Measurements from ENCODE around the gene NPPB.
A peak's percentile ranks its signal among the peaks of the same experiment; 100 is the strongest.

NPPB gene

DNA sequence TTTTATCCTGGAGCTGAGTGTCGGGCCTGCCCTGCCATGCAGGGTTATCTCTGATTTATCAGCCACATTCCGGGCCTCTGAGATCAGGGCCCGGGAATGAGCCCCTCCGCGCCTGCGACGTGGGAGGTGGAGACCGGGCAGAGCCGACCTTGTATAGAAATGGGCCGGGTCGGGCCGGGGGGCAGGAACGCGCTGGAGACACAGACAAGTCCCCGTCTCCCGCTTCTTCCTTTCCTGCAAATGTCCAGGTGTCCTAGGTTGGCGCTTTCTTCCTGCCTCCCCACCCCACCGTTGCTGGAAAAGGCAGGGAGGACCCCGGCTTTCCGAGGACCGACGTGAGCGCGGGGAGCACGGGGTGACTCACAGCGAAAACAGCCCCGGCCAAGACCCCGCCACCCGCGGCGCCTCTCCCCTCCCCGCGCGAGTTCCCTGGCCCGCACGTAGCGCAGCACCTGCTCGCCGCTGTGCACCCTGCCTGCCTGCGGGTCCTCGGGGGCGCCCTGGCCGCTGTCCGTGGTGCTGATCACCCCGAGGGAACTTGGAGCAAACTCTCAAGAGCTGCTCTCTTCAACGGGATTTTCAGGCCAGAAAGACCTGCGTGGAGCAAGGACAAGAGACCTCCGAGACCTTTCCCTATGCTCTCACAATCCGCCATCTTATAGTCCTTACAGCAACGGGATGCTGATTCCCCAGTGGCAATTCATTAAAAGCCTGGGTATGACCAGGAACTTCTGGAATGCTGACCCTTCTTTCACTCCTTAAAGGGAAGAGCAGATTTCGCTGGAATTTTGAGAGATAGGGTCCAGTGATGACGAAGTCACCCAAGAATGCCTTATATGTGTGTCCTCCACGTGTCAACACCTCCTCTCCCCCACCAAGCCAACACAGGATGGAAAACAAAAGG is 475 bp upstream of the NPPB start:
- DNase-seq (ENCODE audit: extremely low spot score, insufficient read length, low read depth) (peak; percentile 59), FAIRE-seq (peak; percentile 59)

DNA sequence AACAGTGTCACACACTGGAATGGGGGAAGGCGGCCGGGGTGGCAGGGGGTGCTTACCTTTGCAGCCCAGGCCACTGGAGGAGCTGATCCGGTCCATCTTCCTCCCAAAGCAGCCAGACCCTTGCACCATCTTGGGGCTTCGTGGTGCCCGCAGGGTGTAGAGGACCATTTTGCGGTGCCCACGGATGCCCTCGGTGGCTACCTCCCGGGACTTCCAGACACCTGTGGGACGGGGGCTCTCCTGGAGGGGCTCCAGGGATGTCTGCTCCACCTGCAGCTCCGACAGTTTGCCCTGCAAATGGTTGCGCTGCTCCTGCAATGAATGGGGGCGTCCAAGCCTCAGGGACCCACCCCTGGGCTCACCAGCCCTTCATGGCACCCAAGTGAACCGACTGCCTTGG is 587 bp downstream of the NPPB start:
- DNase-seq (ENCODE audit: extremely low spot score, insufficient read length, low read depth), result no peak
- FAIRE-seq, result no peak

DNA sequence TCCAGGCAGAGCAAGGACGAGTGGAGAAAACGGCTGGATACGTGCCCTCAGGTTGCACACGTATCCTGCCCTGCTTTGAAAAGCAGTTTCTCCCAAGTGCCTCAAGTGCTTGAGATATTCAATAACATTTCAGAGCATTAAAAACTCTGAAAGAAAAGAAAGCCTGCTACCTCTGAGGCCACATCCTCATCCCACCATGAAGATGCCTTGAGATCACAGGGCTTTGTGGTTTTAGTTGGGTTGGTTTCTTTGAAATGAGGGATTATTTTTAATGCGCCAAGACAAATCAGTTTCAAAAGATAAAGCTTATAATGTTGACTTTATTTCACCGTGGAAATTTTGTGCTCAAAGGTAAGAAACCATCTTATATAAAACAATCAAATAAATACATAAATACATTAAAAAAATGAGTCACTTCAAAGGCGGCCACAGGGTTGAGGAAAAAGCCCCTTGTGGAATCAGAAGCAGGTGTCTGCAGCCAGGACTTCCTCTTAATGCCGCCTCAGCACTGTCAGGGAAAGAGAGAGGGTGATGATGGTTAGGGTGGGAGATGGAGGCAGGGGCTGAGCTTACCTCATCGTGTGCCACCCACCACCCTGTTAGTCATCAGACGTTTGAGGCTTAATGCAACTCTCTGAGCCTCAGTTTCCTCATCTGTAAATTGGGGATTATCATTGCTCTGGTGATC is 1.4 kb downstream of the NPPB start:
- DNase-seq (ENCODE audit: extremely low spot score, insufficient read length, low read depth) (no peak), FAIRE-seq (no peak)

DNA sequence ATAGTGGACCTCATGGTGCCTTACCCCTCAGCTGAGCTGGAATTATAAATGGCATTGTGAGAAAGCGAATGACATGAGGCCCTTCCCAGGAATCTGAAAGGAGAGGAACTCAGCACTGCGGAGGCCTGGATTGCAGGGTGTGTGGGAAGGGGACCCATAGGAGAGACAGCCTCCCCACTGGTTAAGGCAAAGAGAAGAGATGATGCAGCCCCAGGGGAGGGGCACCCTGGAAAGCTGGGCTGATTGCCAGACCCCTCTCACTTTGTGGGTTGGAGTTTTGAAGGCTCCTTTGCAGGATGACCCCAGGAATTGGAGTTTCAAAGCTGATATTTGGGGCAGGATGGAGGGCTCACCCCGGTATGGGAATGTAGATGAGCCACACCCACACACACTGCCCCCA is 2.0 kb downstream of the NPPB start:
- DNase-seq (ENCODE audit: extremely low spot score, insufficient read length, low read depth) (no peak), FAIRE-seq (no peak)

DNA sequence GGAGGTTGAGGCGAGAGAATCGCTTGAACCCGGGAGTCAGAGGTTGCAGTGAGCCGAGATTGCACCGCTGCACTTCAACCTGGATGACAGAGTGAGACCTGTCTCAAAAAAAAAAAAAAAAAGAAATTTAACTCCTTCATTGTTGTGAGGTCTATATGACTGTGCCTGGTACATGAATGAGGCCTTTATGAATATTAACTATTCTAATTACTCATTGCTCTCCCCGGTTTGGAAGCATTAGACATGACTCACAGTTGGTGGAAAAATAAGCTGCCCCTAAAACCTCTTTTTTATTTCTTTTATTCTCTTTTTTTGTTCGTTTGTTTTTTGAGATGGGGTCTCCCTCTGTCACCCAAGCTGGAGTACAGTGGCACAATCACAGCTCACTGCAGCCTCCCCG is 3.3 kb downstream of the NPPB start:
- no peak for DNase-seq (ENCODE audit: extremely low spot score, insufficient read length, low read depth)

DNA sequence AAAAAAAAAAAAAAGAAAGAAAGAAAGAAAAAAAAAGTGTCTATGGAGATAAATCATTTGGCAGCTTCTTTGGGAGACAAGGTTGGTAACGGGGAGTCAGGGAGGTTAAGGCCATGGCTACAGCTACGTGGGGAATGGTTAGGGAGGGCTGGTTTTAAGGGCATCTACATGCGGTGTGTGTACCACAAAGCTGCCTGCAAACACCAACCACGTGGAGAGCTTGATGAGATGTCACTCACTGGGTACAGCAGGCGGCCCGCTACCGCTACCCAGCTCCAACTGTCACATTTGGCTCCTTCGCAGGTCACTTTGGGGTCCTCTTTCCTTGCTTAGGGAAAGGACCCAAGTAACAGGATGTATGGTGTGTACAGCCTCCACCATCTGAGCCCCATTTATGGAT is 4.2 kb downstream of the NPPB start:
- FAIRE-seq (no peak), DNase-seq (ENCODE audit: extremely low spot score, insufficient read length, low read depth) (no peak)

More for the DNA sequence above, 3.3 kb downstream of the NPPB start:
- no peak for FAIRE-seq

DNA sequence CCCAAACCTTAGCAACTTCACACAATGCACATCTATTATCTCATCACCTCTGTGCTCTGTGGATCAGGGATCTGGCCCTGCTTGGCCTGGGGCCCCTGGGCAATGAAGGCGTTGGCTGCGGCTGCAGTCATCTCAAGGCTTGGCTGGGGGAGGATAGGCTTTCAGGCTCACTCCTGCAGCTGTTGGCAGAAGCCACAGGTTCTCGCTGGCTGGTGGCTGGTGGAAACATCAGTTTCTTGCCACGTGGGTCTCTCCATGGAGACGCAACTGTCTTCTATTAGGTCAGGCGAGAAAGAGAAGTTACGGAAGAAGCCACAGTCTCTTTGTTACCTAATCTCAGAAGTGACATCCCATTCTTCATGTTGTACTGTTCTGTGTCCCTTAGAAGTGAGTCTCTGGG is 7.6 kb downstream of the NPPB start:
- FAIRE-seq (no peak), DNase-seq (ENCODE audit: extremely low spot score, insufficient read length, low read depth) (no peak)

DNA sequence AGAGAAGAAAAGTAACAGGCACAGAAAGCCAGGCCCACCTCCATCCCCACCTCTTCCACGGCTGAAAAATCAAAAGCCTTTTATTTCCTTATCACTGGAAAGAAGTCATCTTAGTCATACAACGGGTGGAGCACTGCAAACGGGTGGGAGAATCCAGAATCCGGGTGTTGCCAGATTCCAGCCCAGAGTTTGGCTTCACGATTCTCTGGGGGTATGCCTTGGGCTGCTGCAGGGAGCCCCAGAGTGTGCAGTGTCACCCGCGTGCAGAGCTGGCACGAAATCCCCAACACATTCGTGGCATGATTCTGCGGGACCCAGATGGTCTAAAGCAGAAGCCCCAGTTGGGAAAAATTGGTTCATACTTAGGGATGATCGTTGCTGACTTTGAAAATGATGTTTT is 8.6 kb downstream of the NPPB start:
- DNase-seq (ENCODE audit: extremely low spot score, insufficient read length, low read depth) (no peak), FAIRE-seq (no peak)

DNA sequence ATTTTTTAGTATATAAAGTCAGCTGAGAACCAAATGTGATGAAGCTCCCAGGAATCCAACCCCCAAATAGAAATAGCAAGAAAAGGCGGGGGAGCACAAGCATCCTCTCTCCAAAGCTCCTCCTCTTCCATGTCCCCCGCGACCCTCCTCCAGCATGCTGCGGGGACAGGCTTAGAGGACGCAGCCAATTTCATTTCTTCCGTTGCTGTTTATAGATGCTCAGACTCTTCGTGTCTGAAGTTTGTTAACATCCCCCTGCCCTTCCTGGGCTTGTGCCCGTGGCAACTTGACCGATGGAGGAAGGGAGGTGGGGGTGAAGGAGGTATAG is 10.4 kb downstream of the NPPB start:
- no peak for DNase-seq (ENCODE audit: extremely low spot score, insufficient read length, low read depth)
- FAIRE-seq, result no peak

DNA sequence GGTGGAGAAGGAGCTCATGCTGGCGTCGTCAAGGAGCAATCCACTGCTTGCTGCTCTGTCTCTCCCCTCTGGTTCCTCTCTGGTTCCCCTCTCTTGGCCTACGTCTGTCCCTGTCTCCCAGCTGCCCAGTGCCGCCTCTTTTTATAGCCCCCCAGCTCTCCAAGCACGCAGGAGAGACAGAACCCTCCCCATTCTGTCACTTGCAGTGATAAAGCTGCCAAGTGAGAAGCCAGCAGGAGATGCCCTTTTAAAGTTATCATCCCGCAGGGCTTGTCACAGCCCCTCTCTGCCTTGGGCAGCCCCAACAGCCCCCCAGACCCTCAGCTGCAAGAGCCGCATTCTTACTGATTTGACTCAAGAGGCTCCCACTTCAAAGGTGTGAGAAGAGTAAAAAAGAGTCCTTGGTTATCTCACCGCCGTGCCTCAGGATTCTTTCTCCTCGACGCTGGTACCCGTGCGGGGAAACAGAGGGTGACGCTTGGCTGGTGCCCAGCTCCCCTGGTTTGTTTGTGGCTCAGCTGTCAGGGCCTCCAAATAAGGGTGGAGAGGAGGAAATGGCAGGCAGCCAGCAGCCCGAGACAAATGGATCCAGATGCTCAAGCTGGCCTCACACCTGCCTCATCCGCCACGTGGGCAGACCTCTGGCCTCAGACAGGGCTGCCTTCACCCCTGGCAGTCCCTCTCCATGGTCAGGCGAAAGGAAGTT is 10.9 kb downstream of the NPPB start, which contains the start of gene NPPA:
Gene NPPA, minus strand, starts transcription at position 117 of the 706 bp plus-strand sequence. Its CDS starts 99 bp downstream, at position 18.
- no peak for FAIRE-seq
- DNase-seq (ENCODE audit: extremely low spot score, insufficient read length, low read depth), result no peak

DNA sequence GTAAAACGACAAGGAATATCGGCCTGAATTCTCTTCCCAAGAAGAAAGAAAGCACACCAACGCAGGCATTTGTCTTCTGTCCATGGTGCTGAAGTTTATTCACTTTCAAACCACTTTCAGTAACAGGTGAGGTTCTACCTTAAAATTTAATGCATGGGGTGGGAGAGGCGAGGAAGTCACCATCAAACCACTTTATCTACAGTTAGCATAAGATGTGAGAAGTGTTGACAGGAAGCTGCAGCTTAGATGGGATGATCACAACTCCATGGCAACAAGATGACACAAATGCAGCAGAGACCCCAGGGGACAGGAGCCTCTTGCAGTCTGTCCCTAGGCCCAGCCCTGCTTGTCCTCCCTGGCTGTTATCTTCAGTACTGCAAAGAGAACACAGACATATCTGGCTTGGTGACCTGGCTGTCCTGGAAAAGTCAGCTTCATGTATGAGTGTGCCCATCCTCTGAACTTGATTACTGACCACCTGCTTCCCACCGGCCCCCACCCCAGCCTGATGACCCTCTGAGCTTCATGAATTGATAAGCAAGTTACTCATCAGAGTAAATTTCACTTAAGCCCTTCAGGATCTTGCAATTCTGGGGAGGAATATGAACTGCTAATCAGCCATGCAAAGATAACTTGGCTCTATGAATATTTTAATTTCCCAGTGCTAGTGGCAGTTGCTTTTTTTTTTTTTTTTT is 13.0 kb downstream of the NPPB start:
- no peak for FAIRE-seq
- DNase-seq (ENCODE audit: extremely low spot score, insufficient read length, low read depth), result no peak

DNA sequence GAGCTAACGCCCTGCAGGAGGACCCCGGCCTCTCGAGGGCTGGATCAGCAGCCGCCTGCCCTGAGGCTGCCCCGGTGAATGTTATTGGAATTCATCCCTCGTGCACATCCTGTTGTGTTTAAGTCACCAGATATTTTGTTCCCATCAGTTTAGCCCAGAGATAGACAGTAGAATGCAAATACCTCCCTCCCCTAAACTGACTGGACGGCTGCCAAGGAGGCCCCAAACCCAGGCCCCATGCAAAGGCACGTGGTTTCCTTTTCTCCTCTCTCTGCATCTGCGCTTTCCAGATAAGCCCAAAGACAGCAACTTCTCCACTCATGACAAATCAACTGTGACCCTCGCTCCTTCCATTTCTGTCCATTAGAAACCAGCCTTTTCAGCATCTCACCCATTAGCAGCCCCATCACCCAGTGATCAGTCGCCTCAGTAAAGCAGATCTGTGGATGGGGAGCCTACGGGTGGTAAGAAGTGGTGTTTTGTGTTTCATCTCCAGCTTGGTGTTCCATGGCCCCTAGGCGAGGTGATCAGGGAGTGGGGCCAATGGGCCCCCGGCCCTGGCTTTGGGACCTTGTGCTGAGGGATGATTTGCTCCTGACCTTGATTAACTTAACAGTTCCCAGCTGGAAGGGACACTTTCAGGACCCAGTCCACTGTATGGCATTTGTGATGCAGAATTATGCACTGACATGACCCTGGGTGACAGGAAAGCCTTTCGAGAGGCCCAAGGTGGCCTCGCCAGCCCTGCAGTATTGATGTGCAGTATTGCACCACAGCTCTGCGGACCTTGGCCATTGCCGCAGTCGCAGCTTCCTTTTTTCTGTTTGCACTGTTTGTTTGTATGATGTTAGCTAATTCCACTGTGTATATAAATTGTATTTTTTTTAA is 16.3 kb downstream of the NPPB start:
- no peak for FAIRE-seq
- DNase-seq (ENCODE audit: extremely low spot score, insufficient read length, low read depth), result no peak

DNA sequence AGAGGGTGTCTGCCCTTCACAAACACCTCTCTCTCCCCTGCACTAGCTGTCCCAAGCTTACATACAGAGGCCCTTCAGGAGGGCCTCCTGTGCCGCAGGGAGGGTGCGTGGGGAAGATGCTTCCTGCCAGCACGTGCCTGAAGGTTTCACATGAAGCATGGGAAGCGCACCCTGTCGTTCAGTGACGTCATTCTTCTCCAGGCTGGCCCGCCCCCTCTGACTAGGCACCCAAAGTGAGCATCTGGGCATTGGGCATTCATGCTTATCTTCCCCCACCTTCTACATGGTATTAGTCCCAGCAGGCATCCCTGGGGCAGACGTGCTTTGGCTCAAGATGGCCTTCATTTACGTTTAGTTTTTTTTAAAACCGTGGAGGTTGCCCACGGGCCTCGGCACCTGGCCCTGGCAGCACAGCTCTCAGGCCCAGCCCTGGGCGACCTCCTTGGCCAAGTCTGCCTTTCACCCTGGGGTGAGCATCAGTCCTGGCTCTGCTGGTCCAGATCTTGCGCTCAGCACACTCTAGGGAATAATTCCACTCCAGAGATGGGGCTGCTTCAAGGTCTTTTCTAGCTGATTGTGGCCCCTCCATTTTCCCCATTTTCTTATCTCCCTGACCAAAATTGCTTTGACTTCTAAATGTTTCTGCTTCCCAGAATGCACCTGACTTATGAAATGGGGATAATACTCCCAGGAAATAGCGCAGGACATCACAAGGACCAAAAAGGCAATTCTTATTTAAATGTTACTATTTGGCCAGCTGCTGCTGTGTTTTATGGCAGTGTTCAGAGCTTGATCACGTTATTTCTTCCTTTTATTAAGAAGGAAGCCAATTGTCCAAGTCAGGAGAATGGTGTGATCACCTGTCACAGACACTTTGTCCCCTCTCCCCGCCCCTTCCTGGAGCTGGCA is 17.2 kb downstream of the NPPB start:
- no peak for FAIRE-seq

DNA sequence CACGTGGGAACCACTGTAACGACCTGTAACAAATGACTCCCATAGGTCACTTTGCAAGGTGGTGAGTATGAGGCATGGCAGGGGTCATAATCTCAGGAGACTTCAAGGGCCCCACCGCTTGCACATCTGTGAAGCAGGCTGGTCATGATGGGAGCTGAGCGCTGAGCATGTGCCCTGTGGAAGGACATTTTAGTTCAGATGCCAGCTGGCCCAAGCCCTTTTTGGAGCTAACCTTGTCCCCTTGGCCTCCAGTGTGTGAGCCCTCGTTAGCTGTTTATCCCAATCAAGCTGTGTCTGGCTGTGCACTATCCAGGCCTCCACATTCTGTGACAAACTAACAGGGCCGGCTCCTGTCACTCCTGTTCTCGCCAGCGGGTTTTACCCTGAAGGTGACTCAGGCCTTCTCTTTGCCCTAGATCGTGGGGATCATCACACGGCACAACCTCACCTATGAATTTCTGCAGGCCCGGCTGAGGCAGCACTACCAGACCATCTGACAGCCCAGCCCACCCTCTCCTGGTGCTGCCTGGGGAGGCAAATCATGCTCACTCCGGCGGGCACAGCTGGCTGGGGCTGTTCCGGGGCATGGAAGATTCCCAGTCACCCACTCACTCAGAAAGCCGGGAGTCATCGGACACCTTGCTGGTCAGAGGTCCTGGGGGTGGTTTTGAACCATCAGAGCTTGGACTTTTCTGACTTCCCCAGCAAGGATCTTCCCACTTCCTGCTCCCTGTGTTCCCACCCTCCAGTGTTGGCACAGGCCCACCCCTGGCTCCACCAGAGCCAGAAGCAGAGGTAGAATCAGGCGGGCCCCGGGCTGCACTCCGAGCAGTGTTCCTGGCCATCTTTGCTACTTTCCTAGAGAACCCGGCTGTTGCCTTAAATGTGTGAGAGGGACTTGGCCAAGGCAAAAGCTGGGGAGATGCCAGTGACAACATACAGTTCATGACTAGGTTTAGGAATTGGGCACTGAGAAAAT is 18.7 kb downstream of the NPPB start:
- no peak for DNase-seq (ENCODE audit: extremely low spot score, insufficient read length, low read depth)
- no peak for FAIRE-seq

More for the DNA sequence above, 17.2 kb downstream of the NPPB start:
- no peak for DNase-seq (ENCODE audit: extremely low spot score, insufficient read length, low read depth)

DNA sequence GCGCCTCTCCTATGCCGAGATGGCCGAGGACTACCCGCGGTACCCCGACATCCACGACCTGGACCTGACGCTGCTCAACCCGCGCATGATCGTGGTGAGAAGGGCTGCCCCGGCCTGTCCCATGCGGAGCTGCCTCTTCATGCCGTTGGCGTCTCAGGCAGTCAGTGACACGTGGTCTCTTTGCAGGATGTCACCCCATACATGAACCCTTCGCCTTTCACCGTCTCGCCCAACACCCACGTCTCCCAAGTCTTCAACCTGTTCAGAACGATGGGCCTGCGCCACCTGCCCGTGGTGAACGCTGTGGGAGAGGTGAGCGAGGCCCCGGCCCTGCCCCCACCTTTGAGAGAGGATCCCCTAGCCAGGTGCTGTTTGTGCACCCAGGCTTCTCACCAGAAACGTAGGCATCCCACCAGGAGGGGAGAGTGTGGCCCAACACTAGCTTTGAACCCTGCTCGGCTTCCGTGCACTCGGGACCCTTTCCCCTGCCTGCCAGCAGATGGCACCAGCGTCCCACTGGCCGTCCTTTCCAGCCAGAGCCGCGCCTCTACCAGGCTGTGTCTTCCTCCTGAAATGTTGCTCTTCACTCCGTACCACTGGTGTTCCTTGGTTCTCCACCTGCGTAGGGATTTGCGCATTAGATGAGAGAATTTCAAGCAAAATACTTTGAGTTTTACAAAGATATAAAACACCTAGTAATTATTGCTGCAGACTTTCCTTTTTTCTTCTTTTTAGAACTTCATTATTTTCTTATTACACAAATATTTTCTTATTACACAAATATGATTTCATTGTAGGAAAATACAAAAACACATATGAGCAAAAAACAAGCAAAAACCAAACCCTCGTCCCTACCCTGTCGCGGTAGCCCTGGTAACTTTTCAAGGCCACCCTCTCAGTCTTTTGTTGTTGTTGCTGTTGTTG is 20.1 kb downstream of the NPPB start:
- peak; percentile 80 for DNase-seq (ENCODE audit: extremely low spot score, insufficient read length, low read depth)
- peak; percentile 80 for FAIRE-seq

DNA sequence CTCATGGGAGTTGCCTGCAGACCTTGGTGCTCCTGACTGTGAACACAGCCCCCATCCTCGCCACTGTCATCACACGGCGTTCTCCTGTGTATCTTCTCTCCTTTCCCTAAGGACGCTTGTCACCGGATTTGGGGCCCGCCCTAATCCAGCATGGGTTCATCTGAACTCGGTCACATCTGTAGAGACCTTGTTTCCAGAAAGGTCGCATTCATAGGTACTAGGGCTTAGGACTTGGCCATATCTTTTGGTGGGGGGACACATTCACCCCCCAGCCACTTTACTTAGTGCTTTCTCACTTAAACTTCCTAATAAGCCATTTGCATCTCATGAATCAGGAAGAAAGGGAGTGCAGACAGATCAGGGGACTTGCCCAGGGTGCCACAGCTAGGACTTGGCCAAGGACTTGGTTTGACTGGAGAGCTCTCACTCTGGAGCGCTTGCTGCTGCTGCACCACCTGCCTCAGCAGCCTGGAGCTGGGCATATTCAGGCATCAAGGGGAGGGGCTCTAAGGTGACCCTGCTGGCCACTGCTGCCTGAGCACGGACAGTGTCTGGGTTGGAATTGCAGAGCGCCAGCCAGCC is 20.9 kb downstream of the NPPB start:
- no peak for FAIRE-seq
- DNase-seq (ENCODE audit: extremely low spot score, insufficient read length, low read depth), result no peak

Measured in GM18507 (cell line).